Measurements from ENCODE around the gene BAK1.
"Not testable (repeated sequence)": the region's sequence is repeated elsewhere in the genome, so short reads cannot be mapped to it uniquely, and the experiment has no call there.

- not testable (repeated sequence) for TF ChIP-seq POLR2AphosphoS5, POLR2A (IDR thresholded peaks at IDR 0.05)
Observed at GRCh38 chr6:33532431-33532830, 47.6 kb downstream of the BAK1 start.
